Measurements from ENCODE around the gene ADCY5.

ADCY5 gene

DNA sequence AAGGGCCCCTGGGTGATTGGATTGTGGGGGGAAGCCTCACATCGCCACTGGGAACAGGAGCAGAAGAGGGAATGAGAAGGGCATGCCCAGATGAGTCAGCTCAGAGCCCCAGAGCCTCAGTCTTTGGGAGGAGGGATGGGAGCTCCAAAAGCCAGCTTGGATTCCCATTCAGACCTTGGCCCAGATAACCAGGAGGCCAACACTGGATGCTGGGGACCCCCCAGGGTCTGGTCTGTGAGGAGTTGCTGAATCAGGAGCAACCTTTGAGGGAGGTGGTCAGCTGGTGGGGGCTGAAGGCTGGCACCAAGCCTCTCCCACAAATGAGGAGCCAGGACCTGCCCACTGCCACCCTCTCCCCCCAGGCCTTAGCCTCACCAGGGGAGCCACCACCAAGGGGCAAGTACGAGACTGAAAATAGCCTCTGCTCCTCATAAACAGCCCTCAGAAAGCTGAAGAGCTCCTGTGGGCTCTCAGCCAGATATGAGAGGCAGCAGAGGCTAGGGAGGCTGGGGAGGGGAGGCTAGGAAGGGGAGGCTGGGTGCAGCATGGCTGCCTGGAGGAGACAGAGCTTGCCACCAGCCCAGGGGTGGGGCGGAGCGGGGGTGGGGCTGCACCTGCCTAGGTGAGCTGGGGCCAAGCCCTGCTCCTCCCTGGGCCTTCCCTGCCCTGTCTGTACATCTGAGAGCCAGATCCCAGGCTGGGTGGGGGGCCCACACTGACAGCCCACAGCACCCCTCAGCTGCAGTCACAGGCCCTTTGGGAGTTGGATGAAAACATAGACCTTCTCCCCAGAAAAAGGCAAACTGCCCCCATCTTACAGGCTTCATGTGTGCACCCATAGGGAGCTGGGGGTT, 147.3 kb downstream of the ADCY5 start:
- no peak for DNase-seq (ENCODE audit: low read depth in 2 of 2)

DNA sequence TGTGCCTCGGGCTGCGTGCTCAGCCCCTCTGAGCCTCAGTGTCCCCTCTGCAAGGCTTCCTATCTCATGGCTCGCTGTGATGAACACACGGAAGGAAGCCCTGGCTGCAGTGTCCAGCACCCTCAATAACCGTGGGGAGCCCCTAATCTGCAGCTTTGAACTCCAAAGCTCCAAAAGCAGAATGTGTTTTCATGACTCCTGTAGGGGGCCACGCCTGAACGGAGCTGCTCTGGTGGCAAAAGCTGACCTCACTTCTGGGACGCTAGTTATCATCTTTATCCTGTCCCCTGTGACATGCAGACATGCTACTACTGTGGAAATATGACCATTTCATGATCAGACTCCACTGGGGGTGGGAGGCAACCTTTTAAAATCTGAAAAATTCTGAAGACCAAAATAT, 148.3 kb downstream of the ADCY5 start:
- DNase-seq (ENCODE audit: low read depth in 2 of 2), result no peak

DNA sequence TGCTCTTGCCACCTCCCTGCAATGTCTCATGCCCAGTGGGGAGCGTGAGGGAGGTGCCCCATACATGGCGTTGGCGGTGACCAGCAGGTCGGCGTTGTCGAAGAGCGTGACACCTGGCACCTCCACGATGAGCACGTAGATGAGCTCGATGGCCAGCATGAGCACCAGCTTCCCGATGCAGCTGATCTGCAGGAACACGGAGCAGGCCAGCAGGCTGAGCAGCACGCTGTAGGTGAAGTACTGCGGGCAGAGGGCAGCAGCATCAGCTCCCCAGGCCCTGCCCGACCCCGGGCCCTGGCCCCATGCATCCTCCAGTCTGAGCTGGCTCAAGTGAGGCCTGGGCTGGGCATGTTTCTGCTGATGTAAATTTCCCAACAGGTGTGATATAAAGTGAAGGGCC, 148.8 kb downstream of the ADCY5 start:
- no peak for DNase-seq (ENCODE audit: low read depth in 2 of 2)

DNA sequence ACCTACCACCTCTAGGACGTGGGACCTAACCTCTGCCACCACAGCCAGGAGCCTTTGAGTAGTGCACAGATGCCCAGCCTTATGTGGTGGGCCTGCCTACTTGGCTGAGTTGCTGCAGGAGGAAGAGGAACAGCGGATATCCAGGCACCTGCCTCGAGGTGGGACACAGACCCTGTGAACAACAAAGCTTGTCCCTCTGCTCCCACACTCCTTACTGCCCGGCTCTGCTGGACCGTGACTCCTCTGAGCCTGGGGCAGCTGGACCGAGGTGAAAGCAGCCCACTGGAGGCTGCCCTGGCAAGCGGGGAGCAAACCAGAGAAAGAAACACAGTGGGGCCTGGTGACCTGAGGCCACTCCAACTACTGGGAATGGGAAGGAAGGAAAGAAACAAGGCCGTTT, 149.3 kb downstream of the ADCY5 start:
- DNase-seq (ENCODE audit: low read depth in 2 of 2), result no peak

DNA sequence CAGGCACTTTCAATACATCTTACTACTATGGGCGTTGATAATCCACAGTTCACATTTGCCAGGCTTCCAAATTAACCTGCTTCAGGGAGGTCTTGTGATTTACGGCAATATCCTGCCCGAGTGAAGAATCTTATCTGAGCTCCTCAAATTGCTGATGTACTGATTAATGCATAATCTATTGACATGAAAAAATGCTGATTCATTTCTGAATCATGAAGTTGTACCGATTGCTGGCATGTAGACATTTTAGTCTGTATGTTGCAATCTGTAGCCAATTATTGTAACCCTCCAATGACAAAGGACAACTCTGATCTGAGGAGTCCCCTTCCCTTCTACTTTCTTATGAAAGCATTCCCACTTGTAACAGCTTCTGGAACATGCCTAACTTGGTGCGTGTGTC, 150.0 kb downstream of the ADCY5 start:
- DNase-seq (ENCODE audit: low read depth in 2 of 2), result no peak

DNA sequence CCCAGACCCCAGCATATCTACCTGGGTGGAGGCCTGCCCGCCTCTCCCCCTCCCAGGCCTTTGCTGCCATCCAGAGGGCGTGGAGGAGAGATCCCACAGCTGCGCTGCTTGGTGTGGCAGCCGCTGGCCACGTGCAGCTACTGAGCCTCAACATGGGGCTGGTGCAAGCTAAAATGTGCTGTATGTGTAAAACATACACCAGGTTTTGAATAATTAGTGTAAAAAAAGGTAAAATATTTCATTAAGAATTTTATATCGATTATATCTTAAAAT, 151.3 kb downstream of the ADCY5 start:
- no peak for DNase-seq (ENCODE audit: low read depth in 2 of 2)

DNA sequence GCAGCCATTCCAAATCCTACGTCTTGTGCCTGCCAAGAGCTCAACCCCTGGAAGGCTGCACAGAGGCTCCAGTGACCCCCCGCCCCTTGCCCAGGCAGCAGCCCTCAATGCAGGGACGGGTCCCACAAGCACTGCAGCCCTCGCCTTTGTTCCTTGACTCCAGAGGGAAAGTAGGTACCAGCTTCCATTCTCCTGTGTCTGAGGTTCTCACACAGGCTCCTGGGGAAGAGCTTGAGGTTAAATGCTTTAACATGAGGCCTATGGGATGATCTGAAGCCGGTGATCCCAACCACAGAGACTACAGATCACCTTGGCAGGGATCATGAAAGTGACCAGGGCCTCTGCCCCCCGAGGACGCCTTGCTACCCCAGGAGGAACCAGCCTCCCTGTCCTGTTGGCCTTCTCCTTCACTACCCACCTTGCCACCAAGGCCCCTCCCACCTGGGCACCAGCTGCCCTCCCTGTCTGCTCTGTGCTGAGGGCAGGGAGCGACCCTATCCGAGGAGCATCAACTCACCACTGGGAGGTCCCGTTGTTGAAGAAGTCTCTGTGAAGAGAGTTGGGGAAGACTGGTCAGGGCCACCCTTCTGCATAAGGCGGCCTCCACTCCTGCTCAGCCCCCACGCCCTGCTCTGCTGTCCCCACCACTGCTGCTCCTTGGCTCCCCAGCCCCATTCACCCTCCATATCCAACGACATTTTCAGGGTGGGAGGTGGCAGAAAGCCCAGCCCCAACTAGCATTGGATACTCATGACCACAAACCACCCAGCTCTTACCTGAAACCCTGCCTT, 151.9 kb downstream of the ADCY5 start:
- no peak for DNase-seq (ENCODE audit: low read depth in 2 of 2)

DNA sequence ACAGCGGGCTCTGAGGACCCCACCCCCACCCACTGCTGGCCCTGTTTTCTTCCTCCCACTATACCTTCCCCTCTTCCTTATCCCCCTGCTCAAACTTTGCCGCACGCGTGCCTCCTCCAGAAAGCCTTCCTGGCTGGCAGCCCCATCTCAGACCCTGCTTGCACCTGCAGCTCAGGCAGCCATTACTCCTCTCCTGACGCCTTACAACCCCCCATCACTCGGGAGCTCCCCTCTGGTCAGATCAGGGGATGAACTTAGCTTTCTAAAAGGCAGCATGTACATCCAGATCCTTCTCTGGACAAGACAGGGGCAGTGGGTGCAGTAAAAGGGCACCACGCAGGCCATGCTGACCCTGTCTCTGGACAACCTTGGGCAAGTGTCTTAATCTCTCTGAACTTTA, 152.6 kb downstream of the ADCY5 start:
- DNase-seq (ENCODE audit: low read depth in 2 of 2), result no peak

DNA sequence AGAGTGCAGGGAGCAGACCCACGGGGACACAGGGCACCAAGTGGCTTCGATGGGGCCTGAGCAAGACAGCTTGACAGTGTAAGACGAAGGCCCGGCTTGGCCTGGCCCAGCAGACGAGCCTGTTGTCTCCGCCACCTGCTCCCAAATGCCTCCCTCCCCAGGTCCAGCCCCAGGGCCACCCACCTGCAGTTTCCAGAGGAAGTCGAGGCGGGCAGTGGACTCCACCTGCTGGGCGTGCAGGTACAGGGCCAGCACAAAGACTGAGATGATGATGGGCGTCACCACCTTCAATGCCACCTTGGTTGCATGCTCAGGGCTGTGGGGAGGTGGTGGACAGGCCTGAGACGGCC, 153.0 kb downstream of the ADCY5 start:
- DNase-seq (ENCODE audit: low read depth in 2 of 2), result no peak

DNA sequence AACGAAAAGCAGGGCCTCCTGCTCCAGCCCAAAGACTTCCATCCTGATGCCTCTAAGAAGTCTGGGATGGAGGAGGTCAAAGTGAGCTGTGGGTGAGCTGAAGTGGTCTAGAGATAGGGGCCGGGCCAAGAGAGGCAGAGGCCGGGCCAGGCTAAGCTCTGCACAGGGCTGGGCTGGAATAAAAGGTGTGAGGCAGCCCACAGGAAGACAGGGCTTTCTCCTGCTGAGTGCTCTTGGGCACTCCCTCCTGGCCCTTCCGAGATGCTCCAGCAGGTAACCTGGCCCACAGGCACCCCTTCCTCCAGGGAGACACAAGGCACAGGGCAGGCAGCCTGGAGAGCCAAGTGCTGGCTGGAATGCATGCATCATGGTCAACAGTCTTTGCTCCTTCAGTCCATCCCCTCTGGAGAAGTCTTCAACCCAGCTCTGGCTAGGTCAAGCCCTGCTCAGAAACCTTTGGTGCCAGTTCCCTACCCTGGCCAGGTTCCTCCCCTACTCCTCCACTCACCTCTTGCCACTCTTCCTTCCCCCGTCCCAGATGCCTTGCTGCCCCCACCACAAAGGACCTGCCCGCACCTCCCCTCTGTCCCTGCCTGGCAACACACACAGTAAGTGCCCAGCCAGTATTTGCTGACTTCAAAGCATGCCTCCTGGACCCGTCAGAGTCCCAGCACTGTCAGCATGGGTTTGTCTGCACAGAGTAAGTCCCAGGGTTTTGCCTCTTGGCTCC, 153.6 kb downstream of the ADCY5 start:
- no peak for DNase-seq (ENCODE audit: low read depth in 2 of 2)

DNA sequence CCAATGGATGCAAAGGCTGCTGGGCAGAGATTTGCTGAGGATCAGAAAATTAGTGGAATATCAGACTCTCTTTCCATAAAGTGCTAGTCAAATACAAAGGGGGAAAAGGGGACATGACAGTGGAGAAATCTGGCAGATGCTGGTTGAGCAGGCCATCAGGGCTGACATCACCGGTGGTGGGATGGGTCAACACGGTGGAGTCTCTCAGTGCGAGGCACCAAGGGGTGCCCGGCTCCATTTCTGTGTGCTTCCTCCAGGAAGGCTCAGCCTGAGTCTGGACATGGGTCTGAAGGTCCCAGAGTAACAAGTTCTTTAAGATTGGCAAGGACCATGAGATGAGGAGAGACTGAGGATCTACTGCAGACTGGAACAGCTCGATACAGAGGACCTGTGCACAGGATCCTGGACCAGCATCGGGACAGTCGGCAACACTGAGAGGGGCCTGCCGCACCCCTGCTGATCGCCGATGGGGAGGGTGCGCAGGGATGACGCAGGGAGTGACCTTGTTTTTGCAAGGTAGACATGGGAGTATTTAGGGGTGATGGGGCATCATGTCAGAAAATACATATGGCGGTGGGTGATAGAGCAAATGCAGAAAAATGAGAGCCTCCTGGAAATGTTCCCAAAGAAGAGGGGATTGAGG, 154.5 kb downstream of the ADCY5 start:
- no peak for DNase-seq (ENCODE audit: low read depth in 2 of 2)

DNA sequence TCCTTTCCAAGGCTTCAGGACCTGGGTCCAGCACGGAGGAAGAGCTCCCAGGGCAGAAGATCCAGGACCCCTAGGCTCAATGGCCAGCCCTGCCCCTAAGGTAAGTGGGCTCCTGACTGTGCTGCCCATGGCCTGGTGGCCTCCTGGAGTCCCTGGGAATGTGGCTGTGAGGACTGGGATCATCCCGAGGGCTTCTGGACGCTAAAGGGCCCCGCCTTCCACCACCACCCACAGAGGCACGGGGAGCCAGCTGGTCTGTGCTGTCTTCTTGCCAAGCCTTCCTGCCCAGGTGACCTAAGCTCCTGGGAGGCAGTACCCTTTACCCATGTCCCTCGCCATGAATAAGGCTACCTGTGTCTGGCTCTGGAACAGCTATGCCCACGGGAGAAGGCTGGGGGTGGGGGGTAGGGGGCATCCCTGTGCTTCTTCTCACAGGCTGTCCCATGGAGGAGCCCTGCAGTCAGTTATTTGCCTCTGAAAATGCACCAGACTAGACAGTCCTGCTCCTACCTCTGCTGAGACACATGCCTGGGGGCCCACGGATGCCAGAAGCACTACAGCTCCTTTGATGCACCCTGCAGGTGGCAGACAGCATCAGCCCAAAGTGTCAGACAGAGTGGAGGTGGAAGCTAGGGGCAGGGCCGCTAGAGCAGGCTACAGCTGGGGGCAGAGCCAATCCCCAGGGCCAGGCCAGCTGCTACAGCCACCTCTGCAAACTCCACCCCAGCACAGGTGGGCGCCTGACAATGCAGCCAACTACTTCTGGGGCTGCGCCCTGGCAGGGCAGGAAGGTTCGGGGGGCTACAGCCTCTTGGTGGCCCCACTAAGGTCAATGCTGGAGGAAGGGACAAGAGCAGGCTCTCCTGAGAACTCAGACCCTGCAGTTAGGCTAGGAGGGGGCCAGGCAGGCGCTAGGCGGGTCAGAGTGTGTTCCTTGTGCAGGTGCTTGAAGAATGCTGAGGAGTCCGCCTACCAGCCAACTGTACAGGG, 156.3 kb downstream of the ADCY5 start:
- DNase-seq (ENCODE audit: low read depth in 2 of 2), result no peak

DNA sequence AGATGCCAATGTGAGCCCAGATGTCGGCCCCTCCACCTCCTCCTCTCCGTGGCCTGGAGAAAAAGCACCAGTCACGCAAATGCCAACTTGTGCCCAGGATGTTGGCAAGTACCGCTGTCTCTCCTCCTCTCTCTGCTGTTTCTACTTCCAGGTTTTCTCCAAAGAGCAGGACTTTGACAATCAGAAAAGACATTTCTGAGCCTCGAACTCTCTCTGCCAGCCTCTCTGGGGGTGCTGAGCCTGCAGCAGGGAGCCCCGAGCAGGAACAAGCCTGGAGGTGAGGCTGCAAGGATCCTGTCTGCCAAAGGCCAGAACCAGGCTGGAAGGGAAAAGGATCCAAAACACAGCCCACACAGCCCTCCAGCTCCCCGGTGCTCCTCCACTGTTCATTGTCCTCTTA, 157.5 kb downstream of the ADCY5 start:
- no peak for DNase-seq (ENCODE audit: low read depth in 2 of 2)

DNA sequence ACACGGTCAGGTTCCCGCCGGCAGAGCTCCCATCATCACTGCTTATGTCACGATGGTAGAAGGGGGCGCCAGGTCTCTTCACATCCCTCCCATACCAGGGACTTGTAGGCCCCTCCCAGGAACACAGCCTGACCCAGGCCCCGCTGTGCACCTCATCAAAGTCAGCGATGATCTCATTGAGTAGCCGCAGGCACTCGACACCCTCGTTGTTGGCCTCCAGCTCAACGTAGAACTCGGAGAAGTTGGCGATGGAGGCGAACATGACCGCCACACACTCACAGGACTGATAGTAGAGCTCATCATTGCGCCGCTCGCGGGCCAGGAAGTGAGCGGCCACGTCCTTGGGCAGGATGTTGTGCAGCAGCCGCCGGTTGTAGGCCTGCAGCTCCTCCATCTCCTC, 157.9 kb downstream of the ADCY5 start:
- no peak for DNase-seq (ENCODE audit: low read depth in 2 of 2)

DNA sequence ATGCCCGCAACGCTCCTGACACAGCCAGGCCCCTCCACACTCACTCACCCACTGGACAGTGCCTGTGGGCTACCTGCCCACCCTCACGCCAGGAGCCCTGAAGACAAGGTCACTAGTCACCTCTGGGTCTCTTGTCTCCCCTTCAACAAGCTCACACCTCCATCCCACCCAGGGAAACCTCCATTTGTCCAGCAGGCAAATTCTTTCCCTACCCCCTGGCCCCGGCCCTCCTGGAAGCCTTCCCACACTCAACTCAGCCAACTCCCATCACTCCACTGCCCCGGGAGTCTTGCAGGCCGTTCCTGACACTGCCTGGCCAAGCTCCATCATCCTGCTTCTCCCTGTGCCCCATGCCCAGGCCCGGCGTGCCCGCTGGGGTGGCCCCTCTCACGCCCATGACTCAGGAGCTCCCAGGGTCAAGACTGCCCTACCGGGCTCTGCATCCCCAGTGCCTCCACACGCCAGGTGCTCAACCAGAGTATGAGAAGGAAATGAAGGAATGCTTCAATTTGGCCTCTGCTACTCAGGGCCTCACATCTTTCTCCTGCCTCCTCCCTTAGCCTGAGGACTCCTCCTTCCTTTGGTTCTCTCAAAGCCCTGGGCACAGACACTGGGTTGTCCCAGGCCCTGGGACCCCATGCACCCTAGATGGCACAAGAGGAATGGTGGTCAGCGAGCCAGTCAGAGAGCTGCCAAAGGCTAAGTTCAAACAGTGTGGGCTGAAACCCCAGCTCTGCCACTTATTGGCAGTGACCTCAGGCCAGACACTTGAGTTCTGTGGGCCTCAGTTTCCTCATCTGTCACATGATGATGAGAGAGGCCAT, 158.6 kb downstream of the ADCY5 start:
- DNase-seq (ENCODE audit: low read depth in 2 of 2), result no peak

DNA sequence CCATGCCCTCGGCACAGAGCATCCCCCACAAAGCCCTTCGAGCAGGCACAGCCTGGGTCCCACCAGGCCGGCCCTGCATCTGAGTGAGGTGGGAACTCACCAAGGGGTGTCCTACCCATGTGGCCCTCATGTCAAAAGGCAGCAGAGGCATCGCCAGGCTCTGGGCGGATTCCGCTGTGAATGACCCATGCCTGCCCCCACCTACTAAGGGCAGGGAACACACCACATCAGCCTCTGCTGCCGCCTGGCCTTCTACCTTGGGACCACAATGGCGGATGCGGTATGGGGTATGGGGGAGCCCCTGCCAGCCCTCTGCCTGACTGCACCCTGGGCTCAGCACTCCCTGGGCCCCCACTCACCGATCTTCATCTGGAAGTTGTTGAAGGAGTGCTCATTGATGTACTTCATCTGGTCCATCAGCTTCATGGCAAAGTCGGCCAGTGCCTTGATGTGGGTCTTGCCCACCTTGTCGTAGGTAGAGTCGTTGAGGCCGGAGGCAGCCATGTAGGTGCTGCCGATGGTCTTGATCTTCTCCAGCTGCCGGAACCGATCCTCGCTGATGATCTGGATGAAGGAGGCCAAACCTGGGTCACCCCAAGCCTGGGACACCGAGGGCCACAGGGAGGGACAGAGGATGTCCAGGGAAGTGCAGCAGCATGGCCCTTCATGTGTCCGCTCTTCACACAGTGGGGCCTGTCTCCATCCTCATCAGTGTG, 159.3 kb downstream of the ADCY5 start:
- no peak for DNase-seq (ENCODE audit: low read depth in 2 of 2)

DNA sequence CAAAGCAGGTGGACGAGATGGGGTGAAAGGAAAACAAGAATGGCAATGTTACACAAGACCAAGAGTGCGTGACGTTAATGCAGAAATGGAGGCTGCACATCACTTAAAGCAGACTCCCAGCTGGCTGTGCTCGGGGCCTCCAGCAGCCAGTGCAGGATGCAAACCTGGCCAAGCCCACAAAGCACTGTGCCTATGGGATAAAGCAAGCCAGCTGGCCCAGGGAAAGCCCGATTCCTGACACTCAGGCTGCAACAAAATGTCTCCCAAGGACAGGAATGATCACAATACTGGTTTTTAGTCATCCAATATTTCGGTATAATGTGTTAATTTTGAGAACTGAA, 161.0 kb downstream of the ADCY5 start:
- DNase-seq (ENCODE audit: low read depth in 2 of 2), result no peak

DNA sequence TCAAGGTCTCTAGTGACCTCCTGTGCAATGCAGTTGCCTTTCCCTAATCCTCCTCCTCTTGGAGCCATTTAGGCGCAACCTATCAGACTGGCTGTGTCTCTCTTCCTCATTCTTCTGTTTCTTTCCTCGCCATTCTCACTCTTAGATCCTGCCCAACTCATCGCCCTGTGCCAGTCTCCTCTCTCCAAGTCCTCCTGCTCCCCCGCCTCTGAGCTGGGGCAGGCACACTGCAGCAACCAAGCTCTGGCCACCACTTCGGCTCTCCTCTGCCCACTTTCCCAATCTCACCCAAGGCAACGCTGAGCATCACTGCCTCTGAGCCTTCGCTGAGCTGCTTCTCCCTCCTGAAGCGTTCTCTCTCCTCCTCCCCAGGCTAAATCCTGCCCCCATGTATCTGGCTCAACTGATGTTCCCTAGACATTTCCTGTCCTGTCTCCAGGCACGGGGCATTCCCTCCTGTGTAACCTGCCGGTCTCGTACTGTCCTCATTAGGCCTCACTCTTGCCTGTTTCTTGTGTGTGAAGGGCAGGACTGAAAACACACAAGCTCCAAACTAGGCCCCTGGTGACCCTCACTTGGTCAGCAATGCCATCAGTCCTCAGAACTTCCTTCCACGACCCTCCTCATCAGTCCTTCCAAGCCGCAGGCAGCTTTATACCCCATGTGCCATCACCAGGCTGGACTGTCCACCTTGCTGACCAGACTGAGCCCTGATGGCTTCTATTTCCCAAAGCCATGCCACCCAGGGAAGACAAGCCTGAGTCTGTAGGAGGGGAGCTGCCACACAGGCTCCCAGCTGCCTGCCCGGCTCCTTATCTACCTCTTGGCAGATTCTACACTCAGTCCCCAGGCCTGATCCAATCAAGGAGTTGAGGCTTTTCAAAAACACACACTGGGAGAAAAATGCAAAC, 161.6 kb downstream of the ADCY5 start:
- DNase-seq (ENCODE audit: low read depth in 2 of 2), result no peak

Data from stimulated activated CD8-positive, alpha-beta memory T cell treated with anti-CD3 and anti-CD28 coated beads, Interleukin-7, amount 100 ng/mL, for 4 hours (primary cell).